ENCODE data around the gene CDH6. TPM values are rescaled to one million over a fixed set of nuclear protein-coding genes. Genes with fewer than 3 reads are reported as not detected.

Gene CDH6
- total RNA-seq, 1 donor from 2014 or later: not detected

DNA sequence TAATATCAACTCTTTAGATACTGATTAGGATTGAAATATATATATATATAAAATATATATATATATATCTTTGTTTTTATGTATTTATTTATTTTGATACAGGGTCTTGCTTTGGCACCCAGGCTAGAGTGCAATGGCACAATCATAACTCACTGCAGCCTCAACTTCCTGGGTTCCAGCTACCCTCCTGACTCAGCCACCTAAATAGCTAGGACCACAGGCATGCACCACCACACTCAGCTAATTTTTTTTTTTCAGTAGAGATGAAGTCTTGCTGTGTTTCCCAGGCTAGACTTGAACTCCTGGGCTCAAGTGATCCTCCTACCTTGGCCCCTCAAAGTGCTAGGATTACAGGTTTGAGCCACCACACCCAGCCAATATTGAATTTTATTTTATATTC lies 20.6 kb upstream of the CDH6 start:
- TF ChIP-seq, protein P1, sequence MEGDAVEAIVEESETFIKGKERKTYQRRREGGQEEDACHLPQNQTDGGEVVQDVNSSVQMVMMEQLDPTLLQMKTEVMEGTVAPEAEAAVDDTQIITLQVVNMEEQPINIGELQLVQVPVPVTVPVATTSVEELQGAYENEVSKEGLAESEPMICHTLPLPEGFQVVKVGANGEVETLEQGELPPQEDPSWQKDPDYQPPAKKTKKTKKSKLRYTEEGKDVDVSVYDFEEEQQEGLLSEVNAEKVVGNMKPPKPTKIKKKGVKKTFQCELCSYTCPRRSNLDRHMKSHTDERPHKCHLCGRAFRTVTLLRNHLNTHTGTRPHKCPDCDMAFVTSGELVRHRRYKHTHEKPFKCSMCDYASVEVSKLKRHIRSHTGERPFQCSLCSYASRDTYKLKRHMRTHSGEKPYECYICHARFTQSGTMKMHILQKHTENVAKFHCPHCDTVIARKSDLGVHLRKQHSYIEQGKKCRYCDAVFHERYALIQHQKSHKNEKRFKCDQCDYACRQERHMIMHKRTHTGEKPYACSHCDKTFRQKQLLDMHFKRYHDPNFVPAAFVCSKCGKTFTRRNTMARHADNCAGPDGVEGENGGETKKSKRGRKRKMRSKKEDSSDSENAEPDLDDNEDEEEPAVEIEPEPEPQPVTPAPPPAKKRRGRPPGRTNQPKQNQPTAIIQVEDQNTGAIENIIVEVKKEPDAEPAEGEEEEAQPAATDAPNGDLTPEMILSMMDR (IDR thresholded peaks at IDR 0.05): no peak
- Mint-ChIP-seq H3K4me1 (no peaks in the 10 kb centered on the region), H3K27ac (no peak overlapping the region), H3K27me3 (no peaks in the 10 kb centered on the region), H3K4me3 (no peak overlapping the region), H3K36me3 (ENCODE audit: low read depth) (no peaks in the 10 kb centered on the region), H3K9me3 (peaks cover 4% of the 10 kb centered on the region)
- ATAC-seq (ENCODE audit: low read depth) (no peak), DNase-seq (no peak)
- CTCF ChIA-PET: no interaction called here
- intact Hi-C loops (cut with micrococcal nuclease): no loop called here
- POLR2A ChIA-PET: no interaction called here

DNA sequence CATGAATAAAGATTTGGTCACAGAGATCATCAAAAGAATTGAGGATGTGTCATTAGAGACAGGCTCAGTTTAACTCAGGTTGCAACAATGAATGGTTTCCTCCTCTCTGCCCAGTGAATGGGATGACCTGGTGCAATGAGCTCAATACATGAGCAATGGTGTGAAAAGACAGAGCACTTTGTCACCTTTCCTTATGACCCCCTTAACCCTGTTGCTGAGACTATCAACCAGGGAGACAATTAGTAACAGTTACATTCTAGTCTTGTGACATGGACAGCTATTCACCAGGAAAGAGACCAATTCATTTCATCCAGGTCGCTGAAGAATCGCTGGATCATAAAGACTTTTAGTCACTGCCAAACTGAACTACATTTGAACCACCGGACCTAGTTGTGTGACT lies 19.9 kb upstream of the CDH6 start:
- TF ChIP-seq, protein P1 (IDR thresholded peaks at IDR 0.05): no peak
- Mint-ChIP-seq H3K27ac (no peak overlapping the region), H3K4me3 (no peak overlapping the region), H3K4me1 (no peaks in the 10 kb centered on the region), H3K9me3 (peaks cover 4% of the 10 kb centered on the region), H3K36me3 (ENCODE audit: low read depth) (no peaks in the 10 kb centered on the region), H3K27me3 (no peaks in the 10 kb centered on the region)
- no peak for ATAC-seq (ENCODE audit: low read depth)
- ChIA-PET CTCF (no interaction called here), POLR2A (no interaction called here)
- no peak for DNase-seq
- intact Hi-C loops (cut with micrococcal nuclease): no loop called here

DNA sequence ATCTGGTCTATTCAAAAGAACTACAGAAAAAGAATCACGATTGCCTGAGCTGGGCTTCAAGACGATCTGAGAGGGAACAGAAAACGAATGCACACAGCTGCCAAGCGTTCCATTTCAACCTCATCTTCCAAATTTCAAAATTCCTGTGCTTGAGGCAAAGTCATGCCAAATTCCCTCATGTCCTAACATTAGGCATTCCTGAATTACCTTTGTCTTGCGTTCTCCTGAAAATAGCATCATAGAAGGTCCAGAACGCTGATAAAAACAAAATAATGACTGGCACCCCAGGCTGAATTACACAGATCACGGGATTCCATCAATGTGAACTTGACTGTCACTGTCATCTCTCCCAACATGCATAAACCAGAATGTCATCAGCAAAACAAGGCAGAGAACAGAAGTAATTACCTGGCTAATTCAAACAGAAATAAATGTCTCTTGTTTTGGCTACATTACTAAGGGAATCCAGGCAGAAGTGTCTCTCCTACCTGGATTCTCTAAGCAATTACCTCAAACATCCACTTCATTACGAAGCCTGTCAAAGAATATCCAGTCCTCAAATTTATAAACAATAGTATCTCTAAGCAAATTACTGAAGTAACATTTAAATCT lies 12.0 kb upstream of the CDH6 start:
- ATAC-seq (ENCODE audit: low read depth): no peak
- intact Hi-C loops (cut with micrococcal nuclease): no loop called here

DNA sequence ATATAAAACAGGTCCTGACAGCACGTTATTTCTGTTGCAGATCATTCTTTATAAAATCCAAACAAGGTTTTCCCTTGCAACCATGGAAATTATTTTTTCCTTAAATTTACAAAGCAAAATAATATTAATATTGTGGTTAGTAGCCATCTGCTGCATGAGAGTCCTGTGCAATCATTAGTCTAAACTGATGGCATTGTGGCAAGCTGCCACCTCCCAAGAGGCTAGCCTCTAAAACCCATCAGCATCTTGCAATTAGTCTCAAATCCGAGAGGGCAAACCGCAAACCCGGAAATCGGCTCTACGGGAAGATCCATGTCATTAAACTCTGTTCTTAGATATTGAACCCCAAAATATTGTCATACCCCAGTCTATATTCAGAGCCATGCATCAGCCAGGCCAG lies 11.3 kb upstream of the CDH6 start:
- intact Hi-C loops (cut with micrococcal nuclease): no loop called here
- CTCF ChIA-PET: no interaction called here
- Mint-ChIP-seq H3K4me1 (no peaks in the 10 kb centered on the region), H3K27me3 (no peaks in the 10 kb centered on the region), H3K27ac (no peak overlapping the region), H3K9me3 (no peaks in the 10 kb centered on the region), H3K36me3 (ENCODE audit: low read depth) (no peaks in the 10 kb centered on the region), H3K4me3 (no peak overlapping the region)
- POLR2A ChIA-PET: no interaction called here
- TF ChIP-seq, protein P1 (IDR thresholded peaks at IDR 0.05): no peak
- ATAC-seq (ENCODE audit: low read depth) (no peak), DNase-seq (no peak)

More for the DNA sequence above, 12.0 kb upstream of the CDH6 start:
- H3K4me1 Mint-ChIP-seq: no peaks in the 10 kb centered on the region
- POLR2A ChIA-PET: no interaction called here
- no peak for DNase-seq
- no peaks in the 10 kb centered on the region for H3K9me3 Mint-ChIP-seq
- H3K27me3 Mint-ChIP-seq: no peaks in the 10 kb centered on the region
- no peak overlapping the region for H3K4me3 Mint-ChIP-seq
- CTCF ChIA-PET: no interaction called here
- TF ChIP-seq, protein P1 (IDR thresholded peaks at IDR 0.05): no peak
- no peaks in the 10 kb centered on the region for H3K36me3 Mint-ChIP-seq (ENCODE audit: low read depth)
- no peak overlapping the region for H3K27ac Mint-ChIP-seq

DNA sequence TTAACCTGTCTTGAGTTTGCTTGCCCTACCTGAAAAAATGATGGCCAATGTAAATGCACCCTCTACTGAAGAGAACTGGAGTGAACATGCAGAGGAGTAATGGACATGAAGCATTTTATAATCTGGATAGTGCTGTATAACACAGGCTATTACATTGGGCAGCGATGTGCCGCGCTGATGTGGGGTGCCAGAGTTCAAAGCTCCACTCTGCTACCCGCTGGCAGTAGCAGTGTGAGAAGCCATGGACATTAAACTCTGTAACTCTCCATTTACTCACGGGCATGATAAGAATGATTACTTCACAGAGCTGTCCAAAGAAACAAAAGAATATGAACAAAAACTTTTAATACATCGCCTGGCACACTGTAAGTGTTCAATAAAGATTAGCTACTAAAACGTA lies 7.5 kb upstream of the CDH6 start:
- intact Hi-C loops (cut with micrococcal nuclease): no loop called here
- ChIA-PET POLR2A (no interaction called here), CTCF (interaction anchor here (1.0 to 1.2 kb wide), 3 partner anchors 10 to 32 kb away, joined by 3 to 4 read pairs (median 4); no protein-coding TSS in a partner anchor)
- no peaks in the 10 kb centered on the region for H3K36me3 Mint-ChIP-seq (ENCODE audit: low read depth)
- H3K27ac Mint-ChIP-seq: no peak overlapping the region
- no peaks in the 10 kb centered on the region for H3K4me1 Mint-ChIP-seq
- ATAC-seq (ENCODE audit: low read depth): no peak
- no peaks in the 10 kb centered on the region for H3K9me3 Mint-ChIP-seq
- no peaks in the 10 kb centered on the region for H3K27me3 Mint-ChIP-seq
- TF ChIP-seq, protein P1 (IDR thresholded peaks at IDR 0.05): no peak
- DNase-seq: no peak
- no peak overlapping the region for H3K4me3 Mint-ChIP-seq

All from activated B cell treated with CpG ODN at 0.5 μM for 24 hours (primary cell).